LHCN-M2 (cell line): ENCODE results near the gene PCNX2. TPM values are rescaled to one million over a fixed set of nuclear protein-coding genes. Genes with fewer than 3 reads are reported as not detected.

Source experiments
- DNase-seq: peaks from one replicate; pipeline ENCODE4 v3.0.0-alpha.2; 2012; ENCODE audit warnings: low read depth
- total RNA-seq: library from RNA; depleted of rRNA; stranded (reverse); fragments of >200 nt; gene quantifications from 2 replicates; pipeline ENCODE4 v1.2.3, GENCODE V29; 2014

The PCNX2 gene
- total RNA-seq, 1 experiment from 2014 or later: 4.5 TPM

GRCh38 chr1:232985882-232986526 lies 309.5 kb downstream of the PCNX2 start:
- no peak for DNase-seq

DNA sequence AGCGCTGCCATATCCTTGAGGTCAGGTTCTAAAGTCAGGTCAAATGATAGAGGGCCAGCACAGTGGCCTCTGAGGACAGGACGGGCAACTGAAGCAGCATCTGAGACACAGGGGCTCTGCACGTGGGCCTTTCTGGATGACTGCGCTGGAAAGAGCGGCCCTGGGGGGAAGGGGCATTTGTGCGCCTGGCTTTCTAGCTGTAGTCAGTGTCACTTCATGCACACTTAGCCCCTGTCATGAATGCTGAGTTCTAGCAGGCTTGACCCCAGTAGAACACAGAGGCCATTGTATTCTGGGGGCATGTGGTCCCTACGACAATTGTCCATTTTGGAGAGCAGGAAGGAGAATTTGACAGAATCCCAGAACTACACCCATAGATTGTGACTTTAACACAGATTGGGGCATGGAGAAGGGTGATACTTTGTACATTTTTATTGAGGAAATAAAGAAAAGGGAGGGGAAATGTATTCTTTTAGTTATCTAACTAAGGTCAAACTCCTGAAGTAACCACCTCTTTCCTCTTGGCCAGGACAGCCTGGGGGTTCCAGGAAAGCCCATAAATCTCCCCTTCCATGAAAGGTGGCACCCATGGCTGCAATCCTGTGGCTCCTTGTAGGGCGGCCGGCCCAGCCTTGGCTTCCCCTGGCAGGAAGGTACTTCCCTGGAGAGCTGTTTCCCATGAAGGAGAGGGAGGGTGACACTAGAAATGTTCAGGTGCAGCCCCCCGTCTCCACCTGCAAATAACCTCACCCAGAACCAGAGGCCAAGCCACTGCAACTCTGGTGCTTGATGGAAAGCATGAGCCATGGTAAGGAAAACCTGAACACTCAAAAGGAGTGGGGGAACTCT lies 310.7 kb downstream of the PCNX2 start:
- DNase-seq: no peak

- no peak for DNase-seq
Observed at GRCh38 chr1:232983817-232984567, 311.5 kb downstream of the PCNX2 start.

DNA sequence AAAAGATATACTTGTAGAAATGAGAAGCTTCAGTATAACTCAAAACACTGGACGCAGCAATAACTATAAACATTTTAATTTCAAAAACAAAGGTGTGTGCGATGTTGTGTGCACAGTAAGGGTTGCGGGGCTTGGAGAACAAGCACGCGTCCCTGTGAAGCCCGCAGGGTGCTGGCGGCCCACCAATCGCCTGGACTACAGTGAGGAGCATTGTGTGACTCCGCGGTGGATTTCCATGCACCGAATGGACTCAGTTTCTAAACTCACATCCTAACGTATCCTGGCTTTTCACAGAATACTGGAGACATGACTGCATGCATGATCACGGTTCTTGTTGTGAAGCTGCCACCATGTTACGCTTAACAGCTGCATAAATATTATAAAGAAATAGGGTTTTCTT lies 312.1 kb downstream of the PCNX2 start:
- no peak for DNase-seq

GRCh38 chr1:232982238-232982944 lies 313.1 kb downstream of the PCNX2 start:
- DNase-seq: peak; percentile 66

DNA sequence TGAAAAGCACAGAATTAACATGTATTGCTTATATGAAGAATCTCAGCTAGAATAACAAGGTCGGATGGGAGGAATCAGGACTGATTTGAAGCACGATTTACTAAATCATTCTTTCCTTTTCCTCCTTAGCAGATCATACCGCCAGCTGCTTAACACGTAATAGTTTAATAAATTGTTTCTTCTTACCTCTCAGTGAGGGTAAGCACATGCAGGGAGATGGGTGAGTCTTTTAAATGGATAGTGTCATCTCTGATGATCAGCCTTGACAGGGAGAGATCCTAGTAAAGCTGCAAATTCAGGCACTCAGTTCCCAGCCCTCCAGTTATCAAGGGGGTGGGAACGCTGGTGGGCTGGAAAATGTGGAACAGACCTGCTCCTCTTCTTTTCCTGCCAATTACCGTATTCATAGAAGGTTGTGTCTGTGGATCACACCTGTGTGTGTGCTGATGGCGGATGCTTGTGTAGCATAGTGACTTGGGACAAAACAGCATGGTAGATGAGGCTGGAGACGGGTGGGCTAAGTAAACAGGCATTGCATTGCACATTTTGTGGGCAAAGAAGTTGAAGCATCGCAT lies 314.5 kb downstream of the PCNX2 start:
- no peak for DNase-seq

GRCh38 chr1:232980355-232980978 lies 315.1 kb downstream of the PCNX2 start:
- DNase-seq: no peak

GRCh38 chr1:232979558-232979957 lies 316.0 kb downstream of the PCNX2 start:
- no peak for DNase-seq

DNA sequence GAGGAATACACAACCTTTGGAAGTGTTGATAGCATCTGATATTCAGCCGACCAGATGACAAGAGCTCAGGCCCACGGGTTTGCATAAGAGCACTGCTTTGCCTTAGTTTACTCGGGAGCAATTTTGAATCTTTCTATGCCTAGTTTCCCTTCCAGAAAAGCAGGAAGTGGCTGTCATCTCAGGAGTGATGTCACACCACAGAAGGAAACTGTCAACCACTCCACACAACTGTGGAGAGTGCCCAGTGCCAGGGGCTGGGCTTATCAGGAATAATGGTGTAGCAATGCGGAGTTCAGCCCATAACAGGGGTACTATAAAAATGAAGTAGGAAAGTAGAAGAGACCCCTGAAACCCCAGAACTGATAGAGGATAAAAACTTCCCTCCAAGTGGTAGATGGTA lies 316.7 kb downstream of the PCNX2 start:
- no peak for DNase-seq

- DNase-seq: no peak
Observed at GRCh38 chr1:232978091-232978634, 317.4 kb downstream of the PCNX2 start.

- DNase-seq: no peak
Observed at GRCh38 chr1:232974971-232975370, 320.6 kb downstream of the PCNX2 start.

DNA sequence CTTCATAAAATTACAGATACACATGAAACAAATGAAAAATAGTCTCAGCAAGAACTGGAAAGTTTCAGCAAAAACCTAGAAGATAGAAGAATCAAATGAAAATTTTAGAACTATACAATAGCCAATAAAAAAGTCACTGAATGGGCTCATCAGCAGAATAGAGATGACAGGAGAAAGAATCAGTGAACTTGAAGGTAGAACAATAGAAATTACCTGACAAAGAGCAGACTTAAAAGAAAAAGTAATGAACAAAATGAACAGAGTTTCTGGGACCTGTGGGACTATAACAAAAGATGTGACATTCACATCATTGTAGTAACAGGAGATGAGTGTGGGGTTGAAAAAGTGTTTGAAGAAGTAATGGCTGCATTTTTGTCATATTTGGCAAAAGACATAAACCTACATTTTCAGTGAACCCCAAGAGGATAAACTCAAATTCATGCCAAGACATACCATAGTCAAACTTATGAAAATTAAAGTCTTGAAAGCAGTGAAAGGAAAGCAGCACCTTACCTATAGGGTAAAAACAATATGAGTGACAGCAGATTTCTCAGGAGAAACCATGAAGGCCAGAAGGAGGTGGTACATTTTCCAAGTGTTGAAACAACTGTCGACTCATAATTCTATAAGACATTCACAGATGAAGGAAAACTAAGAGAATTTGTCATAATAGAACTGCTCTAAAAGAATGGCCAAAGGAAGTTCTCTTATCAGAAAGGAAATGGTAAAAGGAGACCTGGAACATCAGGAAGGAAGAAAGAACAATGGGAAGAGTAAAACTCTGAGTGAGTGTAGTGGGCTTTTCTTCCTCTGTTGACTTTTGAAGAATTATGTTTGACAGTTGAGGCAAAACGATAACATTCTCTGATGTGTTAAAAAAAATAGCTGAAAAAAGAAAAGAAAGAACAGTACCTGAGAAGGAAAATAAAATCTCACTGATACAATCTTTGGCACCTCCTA lies 321.6 kb downstream of the PCNX2 start:
- no peak for DNase-seq

DNA sequence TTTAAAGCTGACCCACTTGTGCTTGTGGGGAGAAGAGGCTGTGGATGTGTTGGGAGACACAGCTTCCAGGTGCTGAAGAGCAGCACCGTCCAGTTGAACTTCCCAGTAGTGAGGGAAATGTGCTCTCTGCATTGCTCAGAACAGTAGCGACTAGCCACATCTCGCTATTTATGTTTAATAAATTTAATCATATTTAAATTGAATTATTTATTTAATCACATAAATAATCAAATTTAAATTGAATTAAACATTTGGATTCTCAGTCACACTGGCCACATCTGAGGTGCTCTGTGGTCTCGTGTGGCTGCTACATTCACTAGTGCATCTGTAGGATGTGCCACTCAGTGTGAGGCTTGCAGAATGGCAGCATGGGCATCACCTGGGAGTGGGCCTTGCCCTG lies 325.0 kb downstream of the PCNX2 start:
- no peak for DNase-seq

DNA sequence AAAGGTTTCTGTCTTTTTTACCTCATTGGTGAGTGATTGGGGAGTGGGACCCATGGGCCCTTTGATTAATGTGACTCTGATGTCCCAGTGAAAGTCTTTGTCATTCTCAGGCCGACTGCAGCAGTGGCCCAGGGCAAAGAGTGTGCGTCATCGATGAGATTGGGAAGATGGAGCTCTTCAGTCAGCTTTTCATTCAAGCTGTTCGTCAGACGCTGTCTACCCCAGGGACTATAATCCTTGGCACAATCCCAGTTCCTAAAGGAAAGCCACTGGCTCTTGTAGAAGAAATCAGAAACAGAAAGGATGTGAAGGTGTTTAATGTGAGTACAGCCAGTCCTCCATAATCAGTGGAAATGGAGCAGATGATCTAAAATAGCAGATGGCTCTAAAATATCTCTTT lies 325.7 kb downstream of the PCNX2 start:
- no peak for DNase-seq

GRCh38 chr1:232968965-232969364 lies 326.6 kb downstream of the PCNX2 start:
- no peak for DNase-seq

DNA sequence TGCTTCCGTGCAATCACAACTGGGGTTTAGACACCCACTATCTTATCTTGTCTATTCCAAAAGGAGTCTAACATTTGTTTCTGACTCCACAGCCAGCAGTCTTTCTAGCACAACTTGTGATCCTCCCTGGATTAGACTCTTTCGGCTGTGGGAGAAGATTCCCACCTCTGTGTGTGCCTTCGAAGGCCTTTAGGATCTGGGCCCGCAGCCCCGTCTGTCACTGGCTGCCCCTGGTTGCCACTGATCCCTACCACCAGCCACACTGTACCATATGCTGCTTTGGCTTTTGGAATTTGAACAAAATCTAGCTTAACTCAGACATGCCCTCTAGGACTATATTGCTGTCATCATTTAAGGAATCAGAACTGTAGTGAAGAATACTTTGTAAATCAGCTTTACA lies 327.1 kb downstream of the PCNX2 start:
- DNase-seq: no peak

- DNase-seq: no peak
Observed at GRCh38 chr1:232966663-232967062, 328.9 kb downstream of the PCNX2 start.

GRCh38 chr1:232965912-232966217 lies 329.7 kb downstream of the PCNX2 start:
- DNase-seq: no peak

DNA sequence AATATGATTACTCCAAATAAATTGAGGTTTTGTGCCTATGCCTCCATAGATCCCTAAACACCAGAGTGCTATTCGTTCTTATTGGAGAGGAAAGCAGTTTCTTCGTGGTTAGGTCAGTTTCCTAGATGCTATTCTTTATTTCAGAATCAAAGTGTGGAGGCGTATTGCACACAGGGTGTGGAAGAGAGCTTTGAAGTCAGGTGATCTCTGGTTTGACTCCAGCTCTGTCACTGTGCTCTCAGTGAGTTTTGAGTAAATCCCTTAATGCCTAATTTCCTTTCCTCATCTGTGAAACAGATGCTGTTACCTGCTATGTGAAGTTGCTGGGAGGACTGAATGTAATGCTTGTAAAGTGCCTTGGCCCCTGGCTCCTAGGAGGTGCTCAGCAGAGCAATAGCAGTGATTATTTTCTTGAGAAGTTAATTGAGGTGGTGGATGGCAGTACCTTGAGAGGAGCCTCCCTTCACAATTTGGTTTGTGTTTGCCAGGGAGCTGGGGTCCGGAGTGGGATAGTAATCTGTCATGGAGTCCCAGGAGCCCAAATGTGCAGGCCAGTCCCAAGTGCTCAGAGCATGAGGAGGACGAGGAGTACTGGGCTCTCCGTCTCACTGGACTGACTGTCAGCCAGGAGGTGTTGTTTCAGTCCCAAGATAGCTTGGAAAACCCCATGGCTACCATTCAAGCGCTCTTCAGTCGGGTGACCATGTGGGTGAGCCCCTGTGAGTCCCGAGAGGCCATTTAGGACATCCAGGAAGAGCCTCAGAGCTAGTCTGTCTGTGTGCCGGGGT lies 330.2 kb downstream of the PCNX2 start:
- DNase-seq: no peak
